ENCODE results near the gene SOBP. TPM values are rescaled to one million over a fixed set of nuclear protein-coding genes. Genes with fewer than 3 reads are reported as not detected.

The SOBP gene
- polyA plus RNA-seq, 2 of the 4 experiments (the other 2 are of a cell fraction) = 0.18 to 0.53 TPM

GRCh38 chr6:107546691-107547450 lies 57.0 kb downstream of the SOBP start:
- ChIA-PET CTCF (no interaction called here), POLR2A (no interaction called here)
- DNase-seq (ENCODE audit: low read depth in 1 of 2, low spot score in 1 of 2) (no peak), FAIRE-seq (no peak), ATAC-seq (no peak)
- TF ChIP-seq NFE2L2 (conservative IDR thresholded peaks at IDR 0.05; ENCODE audit: low read length) (no peak), TFCP2L1 (CRISPR knock-in tag; IDR thresholded peaks at IDR 0.05) (no peak), JUNB (IDR thresholded peaks at IDR 0.05) (no peak), PHF8 (IDR thresholded peaks at IDR 0.05; ENCODE audit: borderline replicate concordance, low read depth) (no peak)
- TF ChIP-seq, protein P1, sequence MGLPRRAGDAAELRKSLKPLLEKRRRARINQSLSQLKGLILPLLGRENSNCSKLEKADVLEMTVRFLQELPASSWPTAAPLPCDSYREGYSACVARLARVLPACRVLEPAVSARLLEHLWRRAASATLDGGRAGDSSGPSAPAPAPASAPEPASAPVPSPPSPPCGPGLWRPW (IDR thresholded peaks at IDR 0.05) = no peak
- H3K4me1 ChIP-seq = no peaks in the 10 kb centered on the region
- H3K27ac ChIP-seq = no peak overlapping the region
- no peak overlapping the region for H3K4me3 ChIP-seq
- H3K9me3 ChIP-seq = no peaks in the 10 kb centered on the region
- H3K4me2 ChIP-seq = no peak overlapping the region
- WGBS (ENCODE audit: missing lambda C conversion rate) = 42% methylated on average over 6 of the region's 6 CpGs

DNA sequence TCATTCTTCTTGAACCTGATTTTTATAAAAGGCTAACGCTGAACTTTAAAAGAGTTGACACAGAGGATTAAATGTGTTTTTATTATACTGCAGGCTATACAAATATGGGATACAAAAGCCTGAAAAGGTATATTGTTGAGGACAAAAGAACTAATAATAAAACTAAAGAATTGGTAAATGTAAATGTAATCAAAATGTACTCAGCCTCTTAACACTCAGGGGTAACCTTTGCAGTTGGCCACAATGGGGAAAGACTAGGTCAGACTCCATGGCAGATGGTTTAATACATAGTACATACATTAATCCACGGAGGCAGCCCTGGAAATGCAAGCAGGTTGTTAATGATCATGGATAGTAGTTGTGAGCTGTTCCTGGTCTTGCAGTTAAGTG lies 57.5 kb downstream of the SOBP start:
- TF ChIP-seq NPAS2 (CRISPR knock-in tag; IDR thresholded peaks at IDR 0.05; ENCODE audit: borderline replicate concordance) (no peak), RCOR1 (IDR thresholded peaks at IDR 0.05; ENCODE audit: low read depth, low read length) (no peak), POLR2A (IDR thresholded peaks at IDR 0.05; ENCODE audit: low read length) (no peak), FOSB (CRISPR knock-in tag; IDR thresholded peaks at IDR 0.05) (no peak), PHF8 (IDR thresholded peaks at IDR 0.05; ENCODE audit: borderline replicate concordance, low read depth) (no peak), FOXS1 (CRISPR knock-in tag; IDR thresholded peaks at IDR 0.05) (no peak), EHF (CRISPR knock-in tag; IDR thresholded peaks at IDR 0.05) (no peak), CBX2 (IDR thresholded peaks at IDR 0.05; ENCODE audit: borderline replicate concordance, low read depth) (no peak), BCL3 (IDR thresholded peaks at IDR 0.05) (no peak), CTCF (IDR thresholded peaks at IDR 0.05) (no peak), MAZ (IDR thresholded peaks at IDR 0.05; ENCODE audit: borderline replicate concordance, low read depth, low read length) (no peak), EP300 (IDR thresholded peaks at IDR 0.05) (no peak), SREBF2 (IDR thresholded peaks at IDR 0.05) (no peak), HEYL (CRISPR knock-in tag; IDR thresholded peaks at IDR 0.05) (no peak)
- TF ChIP-seq, protein P2, sequence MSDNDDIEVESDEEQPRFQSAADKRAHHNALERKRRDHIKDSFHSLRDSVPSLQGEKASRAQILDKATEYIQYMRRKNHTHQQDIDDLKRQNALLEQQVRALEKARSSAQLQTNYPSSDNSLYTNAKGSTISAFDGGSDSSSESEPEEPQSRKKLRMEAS (IDR thresholded peaks at IDR 0.05) = no peak
- TF ChIP-seq, protein P1 (IDR thresholded peaks at IDR 0.05) = no peak
- CTCF ChIA-PET = no interaction called here
- Histone ChIP-seq H3K27ac (no peak overlapping the region), H3K4me2 (no peak overlapping the region), H3K9me3 (no peaks in the 10 kb centered on the region), H3K4me1 (no peaks in the 10 kb centered on the region), H3K4me3 (no peak overlapping the region)
- POLR2A ChIA-PET = no interaction called here
- ATAC-seq = no peak
- DNase-seq (ENCODE audit: low read depth in 1 of 2, low spot score in 1 of 2) = no peak
- no peak for FAIRE-seq
- WGBS (ENCODE audit: missing lambda C conversion rate) = 27% methylated on average over 2 of the region's 2 CpGs

- DNase-seq (ENCODE audit: low read depth in 1 of 2, low spot score in 1 of 2) (no peak), FAIRE-seq (no peak), ATAC-seq (no peak)
- POLR2A ChIA-PET = no interaction called here
- no peak overlapping the region for H3K4me2 ChIP-seq
- TF ChIP-seq MYC (IDR thresholded peaks at IDR 0.05; ENCODE audit: borderline replicate concordance, low read length) (no peak), RNF2 (IDR thresholded peaks at IDR 0.05; ENCODE audit: borderline replicate concordance, low read depth) (no peak), NR3C1 (IDR thresholded peaks at IDR 0.05) (no peak), PHF8 (IDR thresholded peaks at IDR 0.05; ENCODE audit: borderline replicate concordance, low read depth) (no peak)
- no peaks in the 10 kb centered on the region for H3K4me1 ChIP-seq
- CTCF ChIA-PET = no interaction called here
- H3K9me3 ChIP-seq = no peaks in the 10 kb centered on the region
- no peak overlapping the region for H3K4me3 ChIP-seq
- WGBS (ENCODE audit: missing lambda C conversion rate) = 78% methylated on average over 10 of the region's 10 CpGs
- no peak overlapping the region for H3K27ac ChIP-seq
Observed at GRCh38 chr6:107550241-107550840, 60.4 kb downstream of the SOBP start.

Data from A549 (cell line).